DMS53 treated with DMSO at 0.1 percent for 48 hours (cell line): ENCODE measurements around the gene MMRN1.

Experiments used
- DNase-seq: peaks from one replicate; lab custom pipeline; 2025; ENCODE audit not compliant: unreplicated experiment; lab: John Stamatoyannopoulos, UW

MMRN1 gene

GRCh38 chr4:89997171-89997704 is 102.6 kb downstream of the MMRN1 start:
- no peak for DNase-seq

GRCh38 chr4:89998469-89999011 is 103.9 kb downstream of the MMRN1 start:
- no peak for DNase-seq

GRCh38 chr4:90001023-90001422 is 106.4 kb downstream of the MMRN1 start:
- no peak for DNase-seq

GRCh38 chr4:90002441-90003062 is 107.9 kb downstream of the MMRN1 start:
- no peak for DNase-seq
